GM12874 (cell line): ENCODE data around the gene GPRC5D.

ENCODE experiments used
- CTCF ChIP-seq: IDR thresholded peaks from 2 replicates; pipeline ENCODE4 v1.5.1; 2011; ENCODE audit warnings: low read depth, mild to moderate bottlenecking, control low read depth, low read length, moderate library complexity; ENCODE audit not compliant: insufficient read depth

The GPRC5D gene

GRCh38 chr12:12979126-12979525, 27.2 kb upstream of the GPRC5D start:
- TF ChIP-seq CTCF, result no peak

- no peak for TF ChIP-seq CTCF
These were observed 25.3 kb upstream of the GPRC5D start for GRCh38 chr12:12977231-12977630.

DNA sequence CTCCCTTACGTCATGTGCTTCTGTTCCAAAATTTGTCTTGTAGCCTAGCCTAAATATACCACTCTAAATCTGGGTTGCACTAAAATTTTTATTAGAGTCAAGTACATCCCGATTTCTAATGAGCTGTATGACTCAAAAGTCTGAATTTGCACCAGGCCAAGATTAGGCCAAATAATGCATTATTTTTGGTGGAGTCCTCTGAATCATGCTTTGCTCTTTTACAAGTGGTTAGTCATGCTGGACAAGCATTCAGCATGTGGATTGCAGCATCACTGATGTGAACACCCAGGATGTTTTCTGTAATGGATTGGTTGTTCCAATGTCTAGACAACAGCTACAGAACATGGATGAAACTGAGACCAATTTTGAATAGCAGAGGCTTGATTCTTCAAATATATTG, 24.4 kb upstream of the GPRC5D start:
- TF ChIP-seq CTCF, result no peak

GRCh38 chr12:12975322-12976077, 23.5 kb upstream of the GPRC5D start:
- TF ChIP-seq CTCF, result no peak

DNA sequence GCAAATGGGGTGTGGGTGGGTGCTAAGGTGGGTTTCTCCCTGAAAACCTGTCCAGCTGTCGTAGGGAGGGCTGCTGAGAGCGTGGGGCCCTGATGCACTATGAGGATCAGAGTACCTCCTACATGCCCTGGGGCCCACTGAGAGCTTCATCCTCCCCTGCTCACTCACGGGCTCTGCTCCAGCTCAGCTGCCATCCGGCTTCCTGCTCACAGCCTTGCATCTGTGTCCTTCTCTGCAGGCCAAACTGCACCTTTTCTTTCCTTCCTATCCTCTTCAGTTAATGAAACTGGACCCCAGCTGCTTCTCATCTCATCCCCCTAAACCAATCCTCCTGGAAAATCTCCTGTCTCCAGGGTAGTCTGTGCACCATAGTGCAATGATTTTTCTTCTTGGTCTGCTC, 22.2 kb upstream of the GPRC5D start:
- TF ChIP-seq CTCF, result no peak

DNA sequence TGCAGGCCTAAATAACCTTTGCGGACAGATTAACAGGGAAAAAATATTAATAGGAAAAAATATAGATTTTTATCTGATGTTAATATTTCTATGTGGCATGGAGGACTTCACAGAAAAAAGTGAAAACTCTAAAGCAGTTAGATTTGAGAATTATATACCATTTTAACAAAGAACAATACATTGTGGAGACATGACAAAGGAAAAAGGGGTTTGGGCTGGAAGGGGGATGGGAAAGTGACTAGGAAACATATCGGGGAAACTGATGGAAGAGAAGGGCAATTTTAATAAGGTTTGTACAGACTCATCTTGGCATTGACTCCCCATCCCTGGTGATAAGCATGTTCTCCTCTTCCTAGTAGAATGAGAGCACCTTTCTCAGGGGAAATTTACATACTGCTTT, 21.0 kb upstream of the GPRC5D start:
- TF ChIP-seq CTCF, result no peak

DNA sequence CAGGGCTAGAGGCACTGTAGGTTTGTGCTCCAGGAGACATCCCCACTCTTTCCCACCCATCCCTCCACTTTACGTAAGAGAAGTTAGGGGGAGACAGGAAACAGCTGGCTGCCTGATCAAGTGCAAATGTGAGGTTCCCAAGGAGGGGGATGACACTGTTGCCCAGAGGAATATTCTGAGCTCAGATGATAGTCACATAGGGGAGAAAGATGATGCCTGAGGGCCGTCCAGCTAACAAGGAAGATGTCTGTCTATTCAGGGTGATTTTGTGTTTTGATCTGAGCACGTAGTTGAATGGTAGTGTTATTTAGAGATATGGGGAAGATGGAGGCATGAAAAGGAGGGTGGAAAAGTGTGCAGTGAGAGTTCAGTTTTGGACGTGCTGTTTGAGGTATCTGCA, 13.9 kb upstream of the GPRC5D start:
- TF ChIP-seq CTCF, result no peak
